EL (cell line): ENCODE data around the gene GABRB1.
A peak's percentile ranks its signal among the peaks of the same experiment; 100 is the strongest.

ENCODE experiments used
- DNase-seq: peaks from one replicate; pipeline ENCODE4 v3.0.0-alpha.2; 2016

Gene GABRB1

DNA sequence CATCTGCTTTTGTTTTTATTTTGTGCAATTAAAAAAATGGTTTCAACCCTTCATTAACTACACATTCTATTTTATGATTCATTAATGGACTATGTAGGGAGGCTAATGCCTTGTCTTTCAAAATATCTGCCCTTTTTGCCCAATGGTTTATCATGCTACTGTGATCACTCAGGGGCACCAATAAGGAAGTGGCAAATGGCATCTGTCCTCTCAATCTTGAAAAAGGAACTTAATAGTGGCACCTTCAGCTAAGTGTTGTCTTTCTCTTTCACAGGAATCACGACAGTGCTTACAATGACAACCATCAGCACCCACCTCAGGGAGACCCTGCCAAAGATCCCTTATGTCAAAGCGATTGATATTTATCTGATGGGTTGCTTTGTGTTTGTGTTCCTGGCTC lies 375.0 kb downstream of the GABRB1 start:
- no peak for DNase-seq

DNA sequence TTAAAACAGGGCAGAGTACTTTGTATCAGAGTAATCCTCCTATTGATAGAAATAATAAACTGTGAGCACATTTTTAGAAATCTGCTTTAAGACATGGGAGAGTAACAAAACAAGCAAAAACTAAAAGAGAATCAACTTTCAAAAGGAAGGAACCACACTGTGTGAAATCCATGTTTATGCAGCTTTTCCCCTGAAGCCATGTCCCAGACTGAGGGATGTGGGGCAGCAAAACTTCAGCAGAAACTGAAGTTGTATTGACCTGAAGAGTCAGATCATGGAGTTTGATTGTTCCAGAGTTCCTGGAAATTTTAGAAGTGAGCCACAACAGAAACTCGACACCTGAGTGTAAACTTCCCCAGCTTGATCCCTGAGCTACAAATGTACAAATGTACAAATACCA lies 378.9 kb downstream of the GABRB1 start:
- DNase-seq = no peak

DNA sequence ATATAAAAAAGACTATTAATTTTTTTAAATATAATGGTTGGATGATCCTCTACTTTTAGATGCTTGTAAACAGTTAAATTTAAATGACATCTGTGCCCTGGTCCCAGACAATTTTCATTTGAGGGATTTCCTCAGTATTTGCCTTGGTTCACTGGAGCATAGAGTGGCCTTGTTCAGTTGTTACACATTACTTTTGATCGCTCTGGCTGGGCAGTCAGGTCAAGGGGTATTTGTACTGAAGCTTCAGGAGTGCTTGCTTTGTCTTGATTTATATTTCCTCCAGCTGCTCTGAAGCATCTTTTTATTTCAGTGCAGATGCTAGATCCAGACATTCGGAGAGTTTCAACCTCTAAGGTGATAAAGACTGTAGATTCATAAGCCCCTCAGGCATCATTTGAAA lies 382.2 kb downstream of the GABRB1 start:
- no peak for DNase-seq

DNA sequence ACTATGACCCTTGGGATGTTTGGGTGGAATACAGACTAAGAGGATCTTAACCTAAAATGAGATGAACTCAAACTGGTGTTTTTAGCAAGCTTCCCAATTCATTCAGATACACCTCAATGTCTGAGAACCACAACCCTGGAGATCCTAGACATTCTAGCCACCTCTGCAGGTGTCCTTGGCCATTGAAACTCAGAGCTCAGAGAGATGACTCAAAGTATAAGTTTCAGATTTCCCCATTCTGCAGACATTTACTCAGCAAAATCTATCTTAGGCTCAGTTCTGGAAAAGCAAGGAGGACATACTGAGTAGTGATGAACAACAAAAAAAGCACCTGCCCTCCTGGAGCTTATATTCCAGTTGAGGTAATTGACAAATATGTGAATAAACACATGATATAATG lies 384.4 kb downstream of the GABRB1 start:
- DNase-seq = no peak

DNA sequence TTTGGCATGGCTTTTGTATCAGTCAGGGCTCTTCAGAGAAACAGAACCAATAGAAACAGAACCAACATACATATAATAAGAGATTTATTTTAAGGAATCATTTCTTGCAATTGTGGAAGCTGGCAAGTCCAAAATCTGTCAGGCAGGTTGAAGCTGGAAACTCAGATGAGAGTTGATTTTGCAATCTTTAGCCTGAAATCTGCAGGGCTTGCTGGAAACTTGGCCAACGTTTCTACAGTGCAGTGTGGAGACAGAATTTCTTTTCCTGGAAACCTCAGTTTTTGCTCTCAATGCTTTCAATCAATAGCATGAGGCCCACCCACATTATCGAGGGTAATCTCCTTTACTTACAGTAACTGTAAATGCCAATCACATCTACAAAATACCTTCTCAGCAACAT lies 386.8 kb downstream of the GABRB1 start:
- DNase-seq = no peak

DNA sequence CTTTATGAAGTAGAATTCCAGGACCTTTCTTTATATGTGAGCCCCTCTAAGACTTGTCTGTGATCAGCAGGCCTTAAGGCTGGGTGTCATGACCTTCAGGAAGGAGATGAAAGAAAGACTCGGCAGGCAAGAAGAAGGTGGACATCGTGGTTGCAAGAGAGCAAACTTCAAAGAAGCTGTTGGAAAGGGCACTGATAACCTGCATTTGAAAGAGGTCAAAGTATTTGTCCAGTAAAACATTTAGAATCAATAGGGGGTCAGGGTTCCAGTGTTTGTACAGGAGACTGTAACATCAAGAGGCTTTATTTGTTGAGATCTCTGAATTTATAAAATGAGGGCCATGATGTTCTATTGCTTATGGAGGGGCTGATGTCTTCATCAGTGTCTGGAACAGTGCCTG lies 387.9 kb downstream of the GABRB1 start:
- no peak for DNase-seq

DNA sequence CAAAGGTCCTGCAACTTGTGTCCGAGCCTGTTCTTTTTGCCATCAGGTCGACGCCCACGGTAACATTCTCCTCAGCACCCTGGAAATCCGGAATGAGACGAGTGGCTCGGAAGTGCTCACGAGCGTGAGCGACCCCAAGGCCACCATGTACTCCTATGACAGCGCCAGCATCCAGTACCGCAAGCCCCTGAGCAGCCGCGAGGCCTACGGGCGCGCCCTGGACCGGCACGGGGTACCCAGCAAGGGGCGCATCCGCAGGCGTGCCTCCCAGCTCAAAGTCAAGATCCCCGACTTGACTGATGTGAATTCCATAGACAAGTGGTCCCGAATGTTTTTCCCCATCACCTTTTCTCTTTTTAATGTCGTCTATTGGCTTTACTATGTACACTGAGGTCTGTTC lies 394.3 kb downstream of the GABRB1 start:
- no peak for DNase-seq

DNA sequence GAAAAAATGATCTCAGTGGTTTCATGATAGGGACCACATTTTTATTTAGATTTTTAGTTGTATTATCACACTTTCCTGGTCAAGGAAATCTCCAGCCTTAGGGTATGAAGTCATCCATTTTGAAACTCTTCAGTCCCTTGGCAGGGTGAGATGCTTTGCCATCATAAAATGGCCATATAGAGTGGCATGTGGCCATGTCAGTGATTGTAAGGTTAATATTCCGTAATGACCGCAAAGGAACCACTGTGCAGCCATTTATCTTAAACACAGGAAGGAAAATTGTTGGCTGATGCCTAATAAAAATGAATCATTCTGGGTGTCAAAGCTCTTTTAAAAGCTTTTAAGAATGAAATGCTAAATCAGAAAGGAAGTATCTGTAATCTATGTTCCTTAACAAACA lies 396.6 kb downstream of the GABRB1 start:
- peak; percentile 7 for DNase-seq

DNA sequence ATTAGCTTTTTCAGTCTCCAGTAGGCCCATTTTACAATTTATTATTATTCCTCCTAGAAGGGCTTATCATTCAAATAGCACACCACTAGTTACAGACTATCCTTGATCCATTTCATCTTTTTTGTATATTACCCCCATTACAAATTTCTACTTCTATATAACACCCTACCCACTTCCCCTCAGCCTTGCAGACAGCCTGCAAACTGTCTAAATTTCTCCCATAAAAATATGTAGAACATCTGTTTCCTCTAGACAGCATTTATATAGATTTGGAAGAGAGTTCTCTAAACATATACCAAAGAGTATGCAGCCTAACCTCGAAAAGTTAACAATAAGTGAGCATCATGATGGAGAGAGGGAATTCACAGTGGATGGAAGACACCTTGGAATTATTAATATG lies 401.4 kb downstream of the GABRB1 start:
- no peak for DNase-seq

DNA sequence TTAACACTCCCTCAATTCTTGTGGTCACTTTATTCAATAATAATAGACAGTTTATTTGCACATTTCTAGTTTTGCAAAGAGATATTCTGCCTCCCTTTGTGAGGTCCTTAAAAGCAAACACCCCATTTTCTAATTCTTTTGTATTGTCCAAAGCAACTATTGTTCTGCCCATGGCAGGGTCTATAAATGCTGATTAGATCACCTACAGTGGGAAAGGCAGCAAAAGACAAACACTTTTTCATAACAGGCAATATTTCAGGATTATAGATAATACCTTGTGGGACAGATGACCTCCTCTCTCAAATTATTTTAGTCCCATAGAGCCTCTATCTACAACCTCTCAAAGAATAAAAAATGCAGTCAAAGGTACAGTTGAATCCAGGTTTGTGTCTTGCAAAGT lies 403.6 kb downstream of the GABRB1 start:
- no peak for DNase-seq

DNA sequence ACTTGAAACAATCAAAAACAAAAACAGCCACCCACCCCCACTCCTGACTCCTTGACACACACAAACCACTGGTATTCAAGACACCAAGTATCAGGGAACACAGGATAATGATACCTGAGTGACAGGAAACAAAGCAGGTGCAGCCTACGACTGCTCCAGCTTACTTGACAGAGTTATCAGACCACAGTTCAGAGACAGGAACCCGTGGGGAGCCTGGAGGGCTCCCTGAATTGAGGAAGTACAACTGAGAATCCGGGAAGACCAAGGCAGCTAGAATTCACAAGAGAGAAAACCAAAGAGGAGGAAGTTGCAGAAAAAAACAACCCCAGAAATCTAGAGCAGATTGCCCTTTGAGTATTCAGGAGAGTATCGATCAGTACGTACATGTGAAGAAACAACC lies 411.6 kb downstream of the GABRB1 start:
- DNase-seq = no peak

DNA sequence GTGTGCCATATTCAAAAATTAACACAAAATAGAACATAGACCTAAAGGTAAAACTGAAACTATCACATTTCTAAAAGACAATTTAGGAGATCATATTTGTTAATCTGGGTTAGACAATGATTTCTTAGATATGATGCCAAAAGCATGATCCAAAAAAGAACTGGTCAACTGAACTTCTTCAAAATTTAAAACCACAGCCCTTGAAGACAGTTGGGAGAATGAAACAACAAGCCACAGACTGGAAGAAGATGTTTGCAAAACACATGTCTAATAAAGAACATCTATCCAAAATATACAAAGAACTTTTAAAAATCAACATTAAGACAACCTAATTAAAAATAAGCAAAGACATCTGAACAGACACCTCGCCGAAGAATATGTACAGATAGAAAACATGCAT lies 412.7 kb downstream of the GABRB1 start:
- no peak for DNase-seq

DNA sequence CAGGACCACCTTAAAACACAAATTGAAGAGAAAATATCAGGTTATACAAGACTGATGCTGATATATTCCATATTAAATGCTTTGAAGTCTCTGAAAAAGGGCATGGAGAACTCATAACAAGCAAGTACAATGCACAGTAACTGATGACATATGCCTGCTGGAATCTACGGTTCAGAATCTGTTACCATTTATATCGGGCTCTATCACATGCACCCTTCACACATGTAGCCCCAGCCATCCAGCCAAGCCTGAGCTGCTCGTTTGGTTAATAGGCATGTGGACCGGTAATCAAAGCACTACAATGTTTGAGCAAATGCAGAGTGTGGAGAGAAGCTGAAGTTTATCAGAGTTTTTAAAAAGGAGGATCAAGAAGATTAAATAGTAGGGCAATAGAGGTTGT lies 420.3 kb downstream of the GABRB1 start:
- DNase-seq = peak; percentile 35

DNA sequence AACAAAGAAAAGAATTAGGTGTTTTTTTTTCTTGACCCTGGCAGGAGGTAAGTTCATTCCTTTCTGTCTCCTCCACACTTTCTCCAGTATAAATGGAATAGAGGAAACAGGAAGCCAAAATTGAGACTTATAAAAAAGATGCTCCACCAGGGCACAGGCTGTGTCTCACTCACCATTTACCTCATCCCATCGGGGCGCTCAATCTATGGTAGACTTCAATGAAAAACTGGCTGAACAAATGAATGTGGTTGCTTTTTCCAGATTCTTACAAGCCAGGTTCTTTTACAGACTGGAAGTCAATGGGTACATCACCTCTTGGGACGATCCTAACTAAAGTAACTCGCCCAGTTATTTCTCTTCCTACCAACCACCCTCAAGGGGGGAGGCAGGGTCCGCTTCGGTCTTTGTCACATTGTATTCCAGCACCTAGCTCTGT lies 431.4 kb downstream of the GABRB1 start:
- DNase-seq = peak; percentile 24

DNA sequence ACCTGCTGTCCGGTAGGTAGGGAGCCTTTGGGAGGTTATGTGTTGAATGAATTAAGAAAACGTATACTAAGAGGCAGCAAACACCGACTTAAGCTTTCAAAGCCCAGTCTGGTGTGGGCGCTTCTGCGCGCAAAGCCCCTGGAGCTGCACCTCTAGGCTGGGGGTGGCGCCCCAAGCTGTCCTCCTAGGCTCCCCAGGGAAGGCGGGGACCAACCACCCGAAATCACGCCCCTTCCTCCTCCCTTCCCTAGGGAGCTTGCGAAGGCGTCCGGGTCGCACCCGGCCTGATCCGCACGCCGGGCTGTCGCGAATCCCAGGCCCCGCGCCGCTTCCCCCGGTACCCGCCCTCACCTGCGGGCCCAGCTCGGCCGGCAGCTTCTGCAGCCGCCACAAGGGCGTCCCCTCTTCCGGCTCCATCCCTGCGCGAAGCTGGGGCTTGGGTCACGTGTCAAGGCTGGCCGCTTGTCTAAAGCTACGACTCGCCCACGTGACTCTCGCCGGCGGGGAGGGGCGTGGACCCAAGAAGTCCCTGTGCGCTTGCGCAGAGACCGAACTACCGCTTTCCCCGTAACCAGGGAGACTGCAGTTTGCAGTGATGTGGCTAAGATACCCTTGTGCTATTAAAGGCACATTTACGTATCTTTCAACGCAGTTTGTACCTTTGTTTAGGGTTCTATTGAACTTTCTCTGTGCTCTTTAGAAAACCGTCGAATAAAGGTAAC lies 432.0 kb downstream of the GABRB1 start, which contains the start of gene COMMD8:
Gene COMMD8 (minus strand): TSS at position 468 of the 722 bp plus-strand sequence. CDS start 51 bp downstream, at position 417.
- DNase-seq = peak; percentile 95

DNA sequence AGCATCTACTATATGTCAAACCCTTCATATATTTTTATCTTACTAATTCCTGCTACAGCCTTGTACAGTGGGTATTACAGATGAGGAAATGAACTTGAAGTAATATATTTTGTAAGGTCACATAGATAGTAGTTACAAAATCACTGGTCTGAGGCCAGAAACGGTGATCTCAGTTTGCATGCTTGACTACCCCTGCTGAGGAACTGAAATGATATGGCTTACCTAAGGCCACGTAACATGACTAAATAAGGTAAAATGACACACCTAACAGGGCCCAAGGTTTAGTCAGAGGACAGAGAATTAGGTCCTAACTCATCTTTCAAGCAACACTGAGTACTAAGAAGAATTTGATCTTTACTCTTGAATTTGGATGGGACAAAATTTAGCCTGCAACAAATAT lies 433.6 kb downstream of the GABRB1 start:
- no peak for DNase-seq

DNA sequence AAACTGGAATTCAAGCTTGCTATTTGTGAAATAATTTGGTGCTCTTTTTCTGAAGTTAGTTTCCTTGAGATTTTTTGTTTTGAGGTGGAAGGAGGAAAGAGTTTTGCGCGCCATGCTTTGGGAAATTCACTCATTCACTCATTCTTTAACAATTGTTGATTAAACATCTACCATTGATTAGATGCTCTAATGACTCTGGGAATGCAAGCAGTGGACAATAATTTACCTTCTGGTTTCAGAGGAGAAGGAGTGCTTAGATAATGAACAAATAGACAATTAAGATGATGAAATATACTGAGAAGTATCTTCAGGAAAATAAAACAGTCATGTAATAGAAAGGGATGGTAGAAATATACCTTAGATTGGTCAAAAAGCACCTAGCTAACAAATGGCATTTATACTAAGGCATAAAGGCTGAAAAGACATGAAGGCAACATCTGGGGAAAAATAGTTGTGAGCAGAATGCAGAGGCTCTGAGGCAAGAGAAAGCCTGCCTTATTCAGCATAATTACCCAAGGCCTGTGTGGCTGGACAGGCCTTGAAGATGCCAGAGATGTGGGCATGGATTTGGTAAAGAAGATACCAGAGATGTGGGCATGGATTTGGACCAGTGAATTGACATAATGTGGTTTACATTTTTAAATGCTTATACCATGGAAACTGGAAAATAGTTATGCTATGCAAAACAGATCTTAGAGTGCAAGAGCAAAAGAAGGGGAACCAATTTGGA lies 434.9 kb downstream of the GABRB1 start:
- no peak for DNase-seq

DNA sequence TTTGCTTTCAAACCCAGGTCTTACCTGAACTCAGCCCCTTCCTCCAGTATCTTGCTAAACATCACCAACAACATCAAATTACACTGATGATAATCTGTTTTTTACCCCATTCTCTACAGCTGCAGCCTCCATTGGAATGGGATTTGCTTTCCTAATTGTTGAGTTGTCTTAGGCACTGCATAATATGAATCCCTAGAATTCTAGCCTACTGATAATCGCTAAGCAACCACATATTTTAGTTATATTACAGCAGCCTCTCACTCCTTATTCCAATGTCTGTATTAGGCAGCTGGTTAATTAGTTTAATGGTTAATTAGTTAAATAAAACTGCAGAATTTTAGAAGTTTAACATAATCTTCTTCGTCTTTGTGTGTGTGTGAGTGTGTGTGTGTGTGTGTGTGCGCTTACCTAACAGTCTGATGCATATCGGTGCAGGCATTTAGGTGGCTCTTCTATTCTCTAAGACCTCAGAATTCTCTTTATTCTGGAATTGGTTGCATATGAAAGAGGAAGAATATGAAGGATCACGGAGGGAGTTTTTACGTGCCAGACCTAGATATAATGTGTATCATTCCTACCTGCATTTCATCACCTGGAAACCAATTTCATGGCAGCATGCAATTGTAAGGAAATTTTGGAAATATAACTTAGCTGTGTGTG lies 437.5 kb downstream of the GABRB1 start:
- peak; percentile 46 for DNase-seq

DNA sequence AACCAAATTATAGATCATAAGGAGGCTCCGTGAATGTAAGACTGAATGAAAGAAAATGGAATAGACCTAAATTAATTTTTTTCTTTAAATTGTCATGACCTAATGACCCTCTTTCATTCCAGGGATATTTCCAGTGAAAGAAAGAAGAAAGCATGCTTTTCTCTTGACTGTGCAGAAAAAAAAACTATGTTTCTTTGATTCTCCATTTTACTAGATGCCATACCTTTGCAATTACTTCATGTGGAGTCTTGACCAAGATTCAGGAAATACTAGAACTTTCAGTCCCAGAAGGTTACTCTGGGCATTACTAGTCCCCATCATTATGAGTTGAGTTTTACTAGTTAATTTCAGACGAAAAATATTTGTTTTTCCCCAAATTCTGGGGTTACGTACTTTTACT lies 438.6 kb downstream of the GABRB1 start:
- peak; percentile 77 for DNase-seq

DNA sequence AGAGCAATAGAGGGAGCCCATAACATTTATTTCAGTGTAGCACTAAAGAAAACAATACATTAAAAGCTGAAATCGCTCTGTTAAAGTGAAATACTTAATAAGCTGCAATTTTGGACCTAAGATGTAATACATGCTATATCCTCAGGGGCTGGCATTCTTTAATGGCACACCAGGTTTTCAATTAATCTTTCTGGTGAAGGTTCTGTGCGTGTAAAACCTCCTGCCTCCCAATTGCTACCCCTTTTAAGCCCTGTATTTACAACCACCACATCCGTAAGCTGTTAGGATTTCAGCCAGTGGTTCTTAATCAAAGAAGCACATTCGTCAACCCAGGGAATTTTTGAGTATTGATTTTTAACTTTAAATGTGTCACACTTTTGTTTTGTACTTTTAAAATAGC lies 439.7 kb downstream of the GABRB1 start:
- DNase-seq = no peak

DNA sequence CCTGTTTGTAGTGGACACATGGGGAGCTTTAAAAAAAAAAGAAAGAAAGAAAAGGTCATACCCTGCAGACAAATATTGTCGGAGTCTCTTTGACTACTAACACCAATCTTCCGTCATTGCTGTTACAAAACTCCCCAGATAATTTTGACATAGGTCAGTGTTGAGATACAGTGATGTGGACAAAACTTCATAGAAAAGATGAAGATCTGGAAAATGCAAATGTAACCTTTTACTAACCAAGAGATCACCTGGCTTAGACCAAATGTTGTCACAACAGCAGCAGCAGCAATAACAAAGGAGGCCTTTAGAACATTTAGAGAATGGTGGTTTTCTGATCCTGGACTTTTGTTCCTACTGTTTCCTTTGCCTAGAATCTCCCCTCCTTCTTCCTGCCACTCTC lies 440.2 kb downstream of the GABRB1 start:
- DNase-seq = no peak

DNA sequence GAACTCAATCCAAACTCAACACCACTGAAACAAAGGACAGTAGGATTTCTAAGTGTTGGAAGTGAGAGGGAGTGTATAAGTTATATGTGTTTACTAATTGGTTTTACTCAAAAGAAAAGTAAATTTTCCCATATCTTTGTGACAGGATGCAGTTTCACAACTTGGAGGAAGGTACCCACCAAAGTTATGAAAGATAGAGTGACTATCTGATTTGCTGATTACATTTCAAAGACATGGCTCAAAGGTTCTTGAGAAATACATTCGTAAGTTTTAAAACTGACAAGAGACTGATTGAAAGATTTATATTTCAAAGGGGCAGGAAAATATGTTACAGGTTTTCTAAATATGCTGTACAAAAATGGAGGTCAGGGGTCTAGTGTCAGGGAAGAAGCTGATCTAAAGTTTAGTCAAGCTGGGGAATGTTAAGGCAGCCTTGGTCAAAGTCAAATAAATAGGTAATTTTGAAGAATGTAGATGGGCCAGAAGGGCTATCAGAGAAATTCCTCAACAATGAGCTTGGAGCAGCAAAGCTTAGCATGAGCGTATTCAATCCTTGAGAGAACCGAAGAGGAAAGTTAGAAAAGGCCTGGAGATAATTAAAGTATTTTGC lies 441.9 kb downstream of the GABRB1 start:
- DNase-seq = no peak

DNA sequence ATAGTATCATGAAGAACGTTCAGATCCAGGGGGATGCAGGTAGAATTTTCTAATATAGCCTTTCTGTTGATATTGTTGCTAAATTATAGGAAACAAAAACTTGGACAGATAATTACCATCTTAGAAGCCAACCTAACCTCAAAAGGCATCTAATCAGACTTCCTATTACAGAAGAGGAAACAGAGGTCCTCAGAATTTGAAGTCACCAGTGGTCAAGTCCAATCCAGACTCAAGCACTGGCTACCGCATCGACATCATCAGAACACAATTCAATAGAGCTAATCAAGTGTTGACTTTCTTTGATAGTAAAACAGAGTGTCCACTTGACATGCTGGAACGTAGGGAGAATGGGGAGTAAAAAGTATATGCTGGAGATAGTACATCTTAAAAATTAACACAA lies 443.4 kb downstream of the GABRB1 start:
- DNase-seq = no peak

DNA sequence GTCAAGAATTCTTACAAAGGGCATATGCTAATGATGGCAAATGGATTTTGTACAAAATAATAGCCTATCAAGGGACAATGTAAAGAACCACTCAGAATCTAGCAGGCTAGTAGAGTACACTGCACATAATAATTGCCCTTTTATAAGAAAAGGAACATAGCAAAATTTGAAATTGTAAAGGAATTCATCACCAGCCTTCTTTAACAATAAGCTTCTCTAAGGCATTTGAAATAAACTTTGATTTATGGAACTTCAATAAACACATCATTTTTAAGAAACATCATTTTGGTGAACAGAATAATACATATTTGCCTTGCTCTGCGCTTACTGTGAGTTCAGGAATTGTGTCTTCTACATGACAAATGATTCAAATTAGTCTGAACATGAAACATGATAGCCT lies 444.0 kb downstream of the GABRB1 start:
- no peak for DNase-seq
